Esophagus muscularis mucosa (tissue), 3 donors: ENCODE data around the gene NEMF.

Experiments used
- EP300 ChIP-seq: sonication (generic); formaldehyde crosslinking; IDR thresholded peaks from one replicate; pipeline ENCODE4 v1.6.1; 2017; ENCODE audit warnings: antibody characterized with exemption
- TF ChIP-seq, protein P1 (sequence below), 3 experiments: fragments of 200-600 bp in 2 of 3; fragments of 450-650 bp in 1 of 3; sonication (generic) in 2 of 3; IDR thresholded peaks; one replicate each; pipeline ENCODE4 v1.5.1; 2017 to 2019; ENCODE audit warnings: antibody characterized with exemption in 3 of 3, mild to moderate bottlenecking in 2 of 3, moderate library complexity in 1 of 3

DNA sequence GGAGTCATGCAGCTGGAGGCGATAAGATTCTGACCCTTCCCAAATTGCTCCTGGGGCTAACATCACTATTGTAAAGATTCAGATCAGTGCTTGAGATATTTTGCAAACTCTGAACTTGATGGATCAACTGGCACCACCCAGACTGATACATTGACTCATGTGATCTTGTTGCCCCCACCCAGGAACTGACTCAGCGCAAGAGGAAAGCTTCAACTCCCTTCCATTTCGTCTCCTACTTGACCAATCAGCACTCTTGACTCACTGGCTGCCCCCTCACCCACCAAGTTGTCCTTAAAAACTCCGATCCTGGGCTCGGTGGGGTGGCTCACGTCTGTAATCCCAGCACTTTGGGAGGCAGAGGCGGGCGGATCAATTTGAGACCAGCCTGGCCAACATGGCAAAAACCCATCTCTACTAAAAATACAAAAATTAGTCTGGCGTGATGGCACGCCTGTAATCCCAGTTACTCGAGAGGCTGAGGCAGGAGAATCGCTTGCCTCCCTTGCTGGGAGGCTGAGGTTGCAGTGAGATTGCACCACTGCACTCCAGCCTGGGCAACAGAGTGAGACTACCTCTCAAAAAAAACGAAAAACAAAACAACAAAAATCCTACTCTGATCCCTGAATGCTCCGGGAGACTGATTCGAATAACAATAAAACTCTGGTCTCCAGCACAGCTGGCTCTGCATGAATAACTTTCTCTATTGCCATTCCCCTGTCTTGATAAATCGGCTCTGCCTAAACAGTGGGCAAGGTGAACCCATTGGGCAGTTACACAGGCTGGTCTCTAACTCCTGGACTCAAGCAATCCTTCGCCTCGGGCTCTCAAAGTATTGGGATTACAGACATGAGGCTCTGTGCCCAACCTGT lies 30.5 kb upstream of the NEMF start:
- TF ChIP-seq EP300, result no peak
- TF ChIP-seq, protein P1, sequence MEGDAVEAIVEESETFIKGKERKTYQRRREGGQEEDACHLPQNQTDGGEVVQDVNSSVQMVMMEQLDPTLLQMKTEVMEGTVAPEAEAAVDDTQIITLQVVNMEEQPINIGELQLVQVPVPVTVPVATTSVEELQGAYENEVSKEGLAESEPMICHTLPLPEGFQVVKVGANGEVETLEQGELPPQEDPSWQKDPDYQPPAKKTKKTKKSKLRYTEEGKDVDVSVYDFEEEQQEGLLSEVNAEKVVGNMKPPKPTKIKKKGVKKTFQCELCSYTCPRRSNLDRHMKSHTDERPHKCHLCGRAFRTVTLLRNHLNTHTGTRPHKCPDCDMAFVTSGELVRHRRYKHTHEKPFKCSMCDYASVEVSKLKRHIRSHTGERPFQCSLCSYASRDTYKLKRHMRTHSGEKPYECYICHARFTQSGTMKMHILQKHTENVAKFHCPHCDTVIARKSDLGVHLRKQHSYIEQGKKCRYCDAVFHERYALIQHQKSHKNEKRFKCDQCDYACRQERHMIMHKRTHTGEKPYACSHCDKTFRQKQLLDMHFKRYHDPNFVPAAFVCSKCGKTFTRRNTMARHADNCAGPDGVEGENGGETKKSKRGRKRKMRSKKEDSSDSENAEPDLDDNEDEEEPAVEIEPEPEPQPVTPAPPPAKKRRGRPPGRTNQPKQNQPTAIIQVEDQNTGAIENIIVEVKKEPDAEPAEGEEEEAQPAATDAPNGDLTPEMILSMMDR (IDR thresholded peaks at IDR 0.05), result no peak
